Thoracic aorta (tissue), 2 donors: ENCODE measurements around the gene FRMD3. TPM values are rescaled to one million over a fixed set of nuclear protein-coding genes. Genes with fewer than 3 reads are reported as not detected.

Source experiments
- ATAC-seq: fragments of 150-250 bp; one replicate; pipeline ENCODE4 v1.8.0; 2017; ENCODE audit warnings: low read depth; ENCODE audit not compliant: insufficient number of reproducible peaks, low FRiP score
- DNase-seq: peaks from one replicate; pipeline ENCODE4 v3.0.0-alpha.2; 2020; ENCODE audit warnings: low spot score
- H3K27ac ChIP-seq, 2 donors: fragments of 200-600 bp; sonication (generic); 1 replicate in 1 of 2; 2 replicates in 1 of 2; pipeline ENCODE4 v1.5.1; 2016; ENCODE audit warnings: mild to moderate bottlenecking in 2 of 2, moderate library complexity in 2 of 2
- H3K27me3 ChIP-seq: fragments of 200-600 bp; sonication (generic); replicated peaks from 2 replicates; pipeline ENCODE4 v1.6.0; 2016; ENCODE audit warnings: mild to moderate bottlenecking; ENCODE audit not compliant: insufficient read depth
- H3K36me3 ChIP-seq: fragments of 200-600 bp; sonication (generic); one replicate; pipeline ENCODE4 v1.5.1; 2016
- H3K4me1 ChIP-seq, 2 donors: fragments of 200-600 bp; sonication (generic); 1 replicate in 1 of 2; 2 replicates in 1 of 2; pipeline versions ENCODE4 v1.5.1 to v1.6.0; 2016; ENCODE audit warnings: low read depth in 2 of 2, mild to moderate bottlenecking in 1 of 2; ENCODE audit not compliant: control insufficient read depth in 1 of 2
- H3K4me3 ChIP-seq: fragments of 200-600 bp; sonication (generic); 2 replicates; pipeline ENCODE4 v1.5.1; 2016; ENCODE audit warnings: mild to moderate bottlenecking
- H3K9me3 ChIP-seq: fragments of 200-600 bp; sonication (generic); 2 replicates; pipeline ENCODE4 v1.5.1; 2016
- total RNA-seq, 2 donors: library from RNA; depleted of rRNA; stranded (reverse); fragments of >200 nt; gene quantifications; one replicate each; pipeline versions ENCODE4 v1.1.0 to v1.2.3, GENCODE V29; 2016
- TF ChIP-seq, protein P1 (sequence below): fragments of 200-600 bp; sonication (generic); IDR thresholded peaks from one replicate; pipeline ENCODE4 v1.5.1; 2019; ENCODE audit warnings: antibody characterized with exemption

FRMD3 gene
- total RNA-seq, 2 donors from 2014 or later, result 5.2 to 6.2 TPM

- Histone ChIP-seq H3K9me3 (no peaks in the 10 kb centered on the region), H3K36me3 (no peaks in the 10 kb centered on the region), H3K27me3 (no peaks in the 10 kb centered on the region), H3K4me3 (no peak overlapping the region), H3K27ac (no peak overlapping the region), H3K4me1 (no peaks in the 10 kb centered on the region)
- ATAC-seq (no peak), DNase-seq (no peak)
- TF ChIP-seq, protein P1, sequence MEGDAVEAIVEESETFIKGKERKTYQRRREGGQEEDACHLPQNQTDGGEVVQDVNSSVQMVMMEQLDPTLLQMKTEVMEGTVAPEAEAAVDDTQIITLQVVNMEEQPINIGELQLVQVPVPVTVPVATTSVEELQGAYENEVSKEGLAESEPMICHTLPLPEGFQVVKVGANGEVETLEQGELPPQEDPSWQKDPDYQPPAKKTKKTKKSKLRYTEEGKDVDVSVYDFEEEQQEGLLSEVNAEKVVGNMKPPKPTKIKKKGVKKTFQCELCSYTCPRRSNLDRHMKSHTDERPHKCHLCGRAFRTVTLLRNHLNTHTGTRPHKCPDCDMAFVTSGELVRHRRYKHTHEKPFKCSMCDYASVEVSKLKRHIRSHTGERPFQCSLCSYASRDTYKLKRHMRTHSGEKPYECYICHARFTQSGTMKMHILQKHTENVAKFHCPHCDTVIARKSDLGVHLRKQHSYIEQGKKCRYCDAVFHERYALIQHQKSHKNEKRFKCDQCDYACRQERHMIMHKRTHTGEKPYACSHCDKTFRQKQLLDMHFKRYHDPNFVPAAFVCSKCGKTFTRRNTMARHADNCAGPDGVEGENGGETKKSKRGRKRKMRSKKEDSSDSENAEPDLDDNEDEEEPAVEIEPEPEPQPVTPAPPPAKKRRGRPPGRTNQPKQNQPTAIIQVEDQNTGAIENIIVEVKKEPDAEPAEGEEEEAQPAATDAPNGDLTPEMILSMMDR, result no peak
Observed at GRCh38 chr9:83457005-83457404, 81.2 kb downstream of the FRMD3 start.

DNA sequence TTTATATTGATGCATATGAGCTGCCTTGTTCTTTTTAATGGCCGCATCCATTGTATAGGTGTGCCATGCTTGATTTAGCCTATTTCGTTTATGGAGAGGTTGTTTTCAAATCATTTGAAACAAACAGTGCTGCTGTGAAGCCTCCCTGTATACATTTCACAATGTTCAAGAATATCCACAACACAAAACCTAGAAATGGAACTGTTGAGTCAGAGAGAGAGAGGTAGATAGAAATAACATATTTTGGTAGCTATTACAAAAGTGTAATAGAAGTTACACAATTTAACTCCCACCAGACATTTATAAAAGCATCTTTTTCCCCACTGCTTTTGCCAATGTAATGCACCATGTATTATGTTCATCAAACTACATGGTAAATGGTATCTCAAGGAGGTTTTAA lies 82.0 kb downstream of the FRMD3 start:
- H3K9me3 ChIP-seq, result no peaks in the 10 kb centered on the region
- no peak overlapping the region for H3K4me3 ChIP-seq
- no peaks in the 10 kb centered on the region for H3K36me3 ChIP-seq
- no peaks in the 10 kb centered on the region for H3K4me1 ChIP-seq
- H3K27me3 ChIP-seq, result no peaks in the 10 kb centered on the region
- DNase-seq, result no peak
- no peak for ATAC-seq
- no peak overlapping the region for H3K27ac ChIP-seq
- TF ChIP-seq, protein P1, result no peak

- TF ChIP-seq, protein P1, result no peak
- ATAC-seq (no peak), DNase-seq (no peak)
- no peak overlapping the region for H3K4me3 ChIP-seq
- no peak overlapping the region for H3K27ac ChIP-seq
- no peaks in the 10 kb centered on the region for H3K27me3 ChIP-seq
- no peaks in the 10 kb centered on the region for H3K9me3 ChIP-seq
- no peaks in the 10 kb centered on the region for H3K4me1 ChIP-seq
- H3K36me3 ChIP-seq, result no peaks in the 10 kb centered on the region
Observed at GRCh38 chr9:83454076-83454475, 84.1 kb downstream of the FRMD3 start.

DNA sequence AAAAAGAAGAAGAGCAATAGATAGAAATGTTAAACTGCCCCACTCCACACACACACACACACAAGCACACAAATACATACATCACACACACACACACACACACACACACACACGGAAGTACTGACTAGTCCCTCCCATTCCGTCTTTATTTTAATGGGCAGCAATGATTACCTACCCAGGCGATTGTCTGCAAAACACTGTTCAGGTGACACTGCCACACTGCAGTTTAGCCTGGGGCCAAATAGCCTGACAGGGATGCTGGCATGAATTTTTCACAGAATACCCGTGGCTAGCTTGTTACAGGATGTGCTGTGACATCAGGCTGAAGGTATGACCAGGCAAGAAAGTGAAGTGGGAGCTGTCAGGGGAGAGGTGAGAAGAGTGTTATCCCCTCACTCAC lies 86.9 kb downstream of the FRMD3 start:
- Histone ChIP-seq H3K4me3 (no peak overlapping the region), H3K4me1 (no peaks in the 10 kb centered on the region), H3K27me3 (no peaks in the 10 kb centered on the region), H3K27ac (no peak overlapping the region), H3K9me3 (no peaks in the 10 kb centered on the region), H3K36me3 (no peaks in the 10 kb centered on the region)
- TF ChIP-seq, protein P1, result no peak
- ATAC-seq (no peak), DNase-seq (no peak)

DNA sequence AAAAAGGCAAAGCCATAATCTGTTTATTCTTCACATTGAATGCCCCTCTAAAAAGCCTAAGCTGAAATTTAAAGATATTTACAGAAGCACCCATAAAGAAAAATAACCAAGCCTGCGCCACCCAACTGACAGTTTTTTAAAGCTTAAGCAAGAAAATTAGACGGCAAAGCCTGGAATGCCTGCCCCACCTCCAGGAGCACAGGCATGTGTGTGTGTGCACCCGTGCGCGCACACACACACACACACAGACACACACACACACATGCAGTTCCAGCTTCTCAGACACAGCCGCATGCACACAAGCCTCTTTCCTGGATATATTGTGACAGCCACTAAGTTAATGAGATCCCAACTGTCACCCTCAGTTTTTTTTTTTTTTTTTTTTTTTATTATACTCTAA lies 88.2 kb downstream of the FRMD3 start:
- Histone ChIP-seq H3K36me3 (no peaks in the 10 kb centered on the region), H3K27me3 (no peaks in the 10 kb centered on the region), H3K27ac (no peak overlapping the region), H3K4me3 (no peak overlapping the region), H3K9me3 (no peaks in the 10 kb centered on the region), H3K4me1 (peaks cover 8 to 10% of the 10 kb centered on the region in 2 donors)
- ATAC-seq (no peak), DNase-seq (no peak)
- TF ChIP-seq, protein P1, result no peak
